Transverse colon (tissue), 4 donors: ENCODE measurements around the gene CENPQ.

Experiments
- POLR2A ChIP-seq: fragments of 450-650 bp; IDR thresholded peaks from one replicate; pipeline ENCODE4 v1.6.1; 2016; ENCODE audit warnings: antibody characterized with exemption, mild to moderate bottlenecking, moderate library complexity
- POLR2AphosphoS5 ChIP-seq, 3 donors: sonication (generic); formaldehyde crosslinking; IDR thresholded peaks; one replicate each; pipeline ENCODE4 v1.6.1; 2016; ENCODE audit warnings: antibody characterized with exemption in 3 of 3
- TF ChIP-seq, protein P1 (sequence below), 5 experiments: fragments of 200-600 bp in 3 of 5; fragments of 450-650 bp in 2 of 5; sonication (generic) in 3 of 5; IDR thresholded peaks; 1 replicate in 2 of 5; 2 replicates in 3 of 5; pipeline ENCODE4 v1.5.1; 2016 to 2017; ENCODE audit warnings: antibody characterized with exemption in 5 of 5, inconsistent platforms in 3 of 5, mild to moderate bottlenecking in 2 of 5, moderate library complexity in 1 of 5

DNA sequence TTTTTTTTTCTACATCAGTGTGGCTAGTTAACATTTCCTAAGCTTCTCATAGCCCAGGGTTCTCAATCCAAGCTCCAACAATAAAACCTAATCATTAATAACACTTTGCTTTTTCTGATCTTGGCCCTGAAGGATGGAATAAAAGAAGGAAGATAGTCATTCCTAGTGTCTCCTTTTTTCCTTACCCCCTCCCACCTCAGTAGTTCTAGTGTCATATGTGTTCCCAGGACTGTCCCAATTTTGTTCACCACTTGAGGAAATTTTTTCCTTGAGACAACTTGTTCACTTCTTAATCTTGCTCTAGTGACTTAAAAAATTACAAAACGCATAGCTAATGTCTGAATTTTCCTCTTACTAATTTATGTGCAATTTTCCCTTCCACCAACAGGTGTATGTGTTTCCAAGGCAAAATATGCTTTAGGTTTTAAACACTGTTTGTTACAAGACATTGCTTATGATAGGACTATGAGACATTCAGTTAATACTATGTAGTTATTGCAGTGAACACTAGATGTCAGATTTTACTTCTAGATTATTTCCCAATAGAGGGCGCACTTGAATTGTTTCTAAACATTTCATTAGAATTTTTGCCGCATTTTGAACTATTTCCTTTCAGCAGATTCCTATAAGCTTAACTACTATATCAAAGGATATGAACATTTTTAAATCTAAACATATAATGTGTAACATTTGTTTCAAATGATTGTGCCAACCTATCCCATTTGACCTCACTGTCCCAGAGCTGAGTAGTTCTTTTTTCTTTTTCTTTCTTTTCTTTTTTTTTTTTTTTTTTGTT, 68.8 kb downstream of the CENPQ start:
- TF ChIP-seq, protein P1, sequence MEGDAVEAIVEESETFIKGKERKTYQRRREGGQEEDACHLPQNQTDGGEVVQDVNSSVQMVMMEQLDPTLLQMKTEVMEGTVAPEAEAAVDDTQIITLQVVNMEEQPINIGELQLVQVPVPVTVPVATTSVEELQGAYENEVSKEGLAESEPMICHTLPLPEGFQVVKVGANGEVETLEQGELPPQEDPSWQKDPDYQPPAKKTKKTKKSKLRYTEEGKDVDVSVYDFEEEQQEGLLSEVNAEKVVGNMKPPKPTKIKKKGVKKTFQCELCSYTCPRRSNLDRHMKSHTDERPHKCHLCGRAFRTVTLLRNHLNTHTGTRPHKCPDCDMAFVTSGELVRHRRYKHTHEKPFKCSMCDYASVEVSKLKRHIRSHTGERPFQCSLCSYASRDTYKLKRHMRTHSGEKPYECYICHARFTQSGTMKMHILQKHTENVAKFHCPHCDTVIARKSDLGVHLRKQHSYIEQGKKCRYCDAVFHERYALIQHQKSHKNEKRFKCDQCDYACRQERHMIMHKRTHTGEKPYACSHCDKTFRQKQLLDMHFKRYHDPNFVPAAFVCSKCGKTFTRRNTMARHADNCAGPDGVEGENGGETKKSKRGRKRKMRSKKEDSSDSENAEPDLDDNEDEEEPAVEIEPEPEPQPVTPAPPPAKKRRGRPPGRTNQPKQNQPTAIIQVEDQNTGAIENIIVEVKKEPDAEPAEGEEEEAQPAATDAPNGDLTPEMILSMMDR (IDR thresholded peaks at IDR 0.05), result peak; percentile 61 to 87 (median 71)
- no peak for TF ChIP-seq POLR2AphosphoS5 (IDR thresholded peaks at IDR 0.05)
- no peak for TF ChIP-seq POLR2A
